SK-N-MC (cell line): ENCODE results near the gene BCL3.

Experiments used
- EZH2 ChIP-seq: fragments of 200-600 bp; sonication (generic); IDR thresholded peaks from one replicate; pipeline ENCODE4 v1.6.1; 2017; ENCODE audit warnings: antibody characterized with exemption
- FOXP2 ChIP-seq: optimal IDR thresholded peaks from 2 replicates; pipeline ENCODE3; 2011; ENCODE audit warnings: mild to moderate bottlenecking, moderate library complexity; ENCODE audit not compliant: insufficient read depth; ENCODE audit errors: extremely low read length, control extremely low read depth
- POLR2AphosphoS5 ChIP-seq: IDR thresholded peaks from 2 replicates; pipeline ENCODE4 v1.6.1; 2012; ENCODE audit warnings: mild to moderate bottlenecking, low read depth, low read length, borderline replicate concordance

- TF ChIP-seq EZH2 (no peak), POLR2AphosphoS5 (no peak), FOXP2 (no peak)
Observed at GRCh38 chr19:44755219-44755618, 6.7 kb downstream of the BCL3 start.
